ENCODE measurements around the gene PCDHGB3.

- TF ChIP-seq, protein P1, sequence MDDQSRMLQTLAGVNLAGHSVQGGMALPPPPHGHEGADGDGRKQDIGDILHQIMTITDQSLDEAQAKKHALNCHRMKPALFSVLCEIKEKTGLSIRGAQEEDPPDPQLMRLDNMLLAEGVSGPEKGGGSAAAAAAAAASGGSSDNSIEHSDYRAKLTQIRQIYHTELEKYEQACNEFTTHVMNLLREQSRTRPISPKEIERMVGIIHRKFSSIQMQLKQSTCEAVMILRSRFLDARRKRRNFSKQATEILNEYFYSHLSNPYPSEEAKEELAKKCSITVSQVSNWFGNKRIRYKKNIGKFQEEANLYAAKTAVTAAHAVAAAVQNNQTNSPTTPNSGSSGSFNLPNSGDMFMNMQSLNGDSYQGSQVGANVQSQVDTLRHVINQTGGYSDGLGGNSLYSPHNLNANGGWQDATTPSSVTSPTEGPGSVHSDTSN (IDR thresholded peaks at IDR 0.05; ENCODE audit: insufficient replicate concordance, low read depth, low read length): no peak
- no peak for TF ChIP-seq EP300 (IDR thresholded peaks at IDR 0.05; ENCODE audit: borderline replicate concordance in 1 of 2, control insufficient read depth in 1 of 2, low read depth in 2 of 2, low read length in 2 of 2)
Observed at GRCh38 chr5:141343953-141344463, 26.0 kb upstream of the PCDHGB3 start.
